Caco-2 (cell line): Measurements from ENCODE around the gene NWD2. TPM values are rescaled to one million over a fixed set of nuclear protein-coding genes. Genes with fewer than 3 reads are reported as not detected.

ENCODE experiments used
- BruUV-seq: library from RNA; stranded (reverse); fragments of 400-500 nt; replicated peaks from 2 replicates; lab custom pipeline; 2021; lab: Mats Ljungman, UMichigan
- CTCF ChIA-PET: fragments of 300-600 bp; sonication (Branson Sonifier 250); formaldehyde crosslinking; loops from one replicate; lab custom pipeline; 2022; ENCODE audit warnings: antibody characterized with exemption; lab: Charles Lee
- POLR2A ChIA-PET: fragments of 300-600 bp; sonication (Branson Sonifier 250); formaldehyde crosslinking; loops from one replicate; lab custom pipeline; 2022; ENCODE audit warnings: antibody characterized with exemption; lab: Charles Lee
- DNase-seq, 2 experiments: peaks; one replicate each; pipeline versions ENCODE4 v3.0.0 to v3.0.0-alpha.2; 2020 to 2022
- H3K27me3 ChIP-seq: replicated peaks from 2 replicates; pipeline ENCODE4 v1.6.0; 2011; ENCODE audit warnings: low read length; ENCODE audit not compliant: control insufficient read depth, insufficient read depth
- H3K36me3 ChIP-seq: 2 replicates; pipeline ENCODE4 v1.5.1; 2011; ENCODE audit warnings: low read length; ENCODE audit not compliant: control insufficient read depth, insufficient read depth
- H3K4me1 ChIP-seq: fragments of 250-450 bp; sonication (Bioruptor Pico); 2 replicates; pipeline ENCODE4 v1.5.1; 2020; ENCODE audit warnings: mild to moderate bottlenecking
- H3K4me3 ChIP-seq: 2 replicates; pipeline ENCODE4 v1.5.1; 2011; ENCODE audit warnings: low read depth, mild to moderate bottlenecking, control low read depth, low read length
- H3K9me3 ChIP-seq: fragments of 250-450 bp; sonication (Bioruptor Pico); 2 replicates; pipeline ENCODE4 v1.5.1; 2020; ENCODE audit warnings: mild to moderate bottlenecking, moderate library complexity
- H3K27ac Mint-ChIP-seq: one replicate; pipeline ENCODE4 v1.8.0; 2022; ENCODE audit warnings: mixed read lengths; ENCODE audit not compliant: unreplicated experiment
- H3K27me3 Mint-ChIP-seq: one replicate; pipeline ENCODE4 v1.8.0; 2022; ENCODE audit warnings: mixed read lengths; ENCODE audit not compliant: insufficient read depth, unreplicated experiment
- H3K36me3 Mint-ChIP-seq: one replicate; pipeline ENCODE4 v1.8.0; 2022; ENCODE audit warnings: mild to moderate bottlenecking, mixed read lengths; ENCODE audit not compliant: insufficient read depth, unreplicated experiment
- H3K4me1 Mint-ChIP-seq: one replicate; pipeline ENCODE4 v1.8.0; 2022; ENCODE audit warnings: low read depth, mixed read lengths; ENCODE audit not compliant: unreplicated experiment
- H3K4me3 Mint-ChIP-seq: one replicate; pipeline ENCODE4 v1.8.0; 2022; ENCODE audit warnings: mild to moderate bottlenecking, moderate library complexity, mixed read lengths; ENCODE audit not compliant: unreplicated experiment
- H3K9me3 Mint-ChIP-seq: one replicate; pipeline ENCODE4 v1.8.0; 2022; ENCODE audit warnings: mixed read lengths; ENCODE audit not compliant: unreplicated experiment
- intact Hi-C: fragments of 100-400 bp; cut with micrococcal nuclease; formaldehyde crosslinking; loops from one replicate; pipeline ENCODE4 v1.10.0; 2022; ENCODE audit not compliant: unreplicated experiment
- total RNA-seq: library from RNA; stranded (reverse); gene quantifications from 2 replicates; pipeline ENCODE4 v1.2.3, GENCODE V29; 2022
- TF ChIP-seq, protein P1 (sequence below), 2 experiments: fragments of 200-600 bp in 1 of 2; IDR thresholded peaks; 1 replicate in 1 of 2; 2 replicates in 1 of 2; pipeline versions ENCODE4 v1.5.1 to v1.8.0; 2011 to 2022; ENCODE audit warnings: antibody characterized with exemption in 1 of 2, control low read depth in 1 of 2, inconsistent platforms in 1 of 2, low read depth in 1 of 2, low read length in 1 of 2, mild to moderate bottlenecking in 1 of 2, moderate library complexity in 1 of 2; ENCODE audit not compliant: insufficient read depth in 1 of 2, severe bottlenecking in 1 of 2, unreplicated experiment in 1 of 2

Gene NWD2
- total RNA-seq, 1 experiment from 2014 or later = not detected

DNA sequence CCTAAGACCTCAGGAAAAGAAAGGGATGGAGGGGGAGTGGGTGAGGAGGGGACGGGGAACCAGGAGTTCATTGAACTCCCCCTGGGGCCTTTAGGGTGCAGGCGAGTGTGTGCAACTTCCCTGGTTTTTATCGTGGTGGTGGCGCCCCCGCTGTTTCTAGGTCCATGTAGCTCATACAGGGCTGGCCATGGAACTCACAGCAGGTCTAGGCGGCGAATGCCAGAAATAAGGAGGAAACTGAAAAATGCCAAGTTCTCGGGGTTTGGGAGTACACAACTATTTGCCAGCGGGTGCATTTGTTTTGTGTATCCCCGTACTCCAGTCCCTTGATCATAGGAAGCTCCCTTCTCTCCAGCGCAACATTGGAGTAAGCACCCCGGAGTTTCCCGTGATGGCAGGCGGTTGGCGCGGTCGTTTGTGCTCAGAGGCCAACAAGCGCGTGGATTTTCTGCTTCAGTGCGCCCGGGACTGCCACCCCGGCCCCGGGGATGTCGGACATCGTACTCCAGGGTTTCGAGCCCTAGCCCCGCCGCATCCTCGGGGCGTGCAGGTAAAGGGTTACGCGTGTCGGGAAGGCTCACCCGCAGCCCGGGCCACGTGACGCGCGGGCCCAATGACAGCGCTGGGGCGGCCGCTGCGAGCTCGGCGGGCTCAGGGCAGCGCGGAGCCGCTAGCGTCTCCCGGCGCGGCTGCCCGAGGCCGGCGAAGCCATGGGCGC, 208.9 kb downstream of the NWD2 start:
- Histone ChIP-seq H3K4me3 (peak overlapping the region; percentile 61), H3K27me3 (no peaks in the 10 kb centered on the region), H3K4me1 (peaks cover 14% of the 10 kb centered on the region), H3K36me3 (no peaks in the 10 kb centered on the region; the same call in 1 of the 2 replicates), H3K9me3 (no peaks in the 10 kb centered on the region)
- peak overlapping the region; percentile 89 for H3K4me3 Mint-ChIP-seq
- CTCF ChIA-PET = interaction anchor here (0.6 to 2.5 kb wide), 35 partner anchors 8 to 525 kb away, joined by 3 to 34 read pairs (median 4); partner anchors contain the start of gene RELL1
- H3K4me1 Mint-ChIP-seq = peaks cover 16% of the 10 kb centered on the region
- POLR2A ChIA-PET = interaction anchor here (0.6 to 2.3 kb wide), 5 partner anchors 12 to 166 kb away, joined by 3 to 14 read pairs (median 5); no protein-coding TSS in a partner anchor
- intact Hi-C loops = loop anchor here (1.0 kb wide), 11 partner anchors 12 to 349 kb away; partner anchors contain the start of gene RELL1
- peaks cover 2% of the 10 kb centered on the region for H3K36me3 Mint-ChIP-seq
- TSS peak; percentile 18 for BruUV-seq
- DNase-seq = peak; percentile 77 to 86
- H3K27ac Mint-ChIP-seq = peak overlapping the region; percentile 24
- H3K27me3 Mint-ChIP-seq = no peaks in the 10 kb centered on the region
- H3K9me3 Mint-ChIP-seq = no peaks in the 10 kb centered on the region
- TF ChIP-seq, protein P1, sequence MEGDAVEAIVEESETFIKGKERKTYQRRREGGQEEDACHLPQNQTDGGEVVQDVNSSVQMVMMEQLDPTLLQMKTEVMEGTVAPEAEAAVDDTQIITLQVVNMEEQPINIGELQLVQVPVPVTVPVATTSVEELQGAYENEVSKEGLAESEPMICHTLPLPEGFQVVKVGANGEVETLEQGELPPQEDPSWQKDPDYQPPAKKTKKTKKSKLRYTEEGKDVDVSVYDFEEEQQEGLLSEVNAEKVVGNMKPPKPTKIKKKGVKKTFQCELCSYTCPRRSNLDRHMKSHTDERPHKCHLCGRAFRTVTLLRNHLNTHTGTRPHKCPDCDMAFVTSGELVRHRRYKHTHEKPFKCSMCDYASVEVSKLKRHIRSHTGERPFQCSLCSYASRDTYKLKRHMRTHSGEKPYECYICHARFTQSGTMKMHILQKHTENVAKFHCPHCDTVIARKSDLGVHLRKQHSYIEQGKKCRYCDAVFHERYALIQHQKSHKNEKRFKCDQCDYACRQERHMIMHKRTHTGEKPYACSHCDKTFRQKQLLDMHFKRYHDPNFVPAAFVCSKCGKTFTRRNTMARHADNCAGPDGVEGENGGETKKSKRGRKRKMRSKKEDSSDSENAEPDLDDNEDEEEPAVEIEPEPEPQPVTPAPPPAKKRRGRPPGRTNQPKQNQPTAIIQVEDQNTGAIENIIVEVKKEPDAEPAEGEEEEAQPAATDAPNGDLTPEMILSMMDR (IDR thresholded peaks at IDR 0.05; ENCODE audit: insufficient read depth in 1 of 2, low read depth in 1 of 2, low read length in 1 of 2, severe bottlenecking in 1 of 2, unreplicated experiment in 1 of 2) = peak in 1 of 2 experiments; percentile 21

DNA sequence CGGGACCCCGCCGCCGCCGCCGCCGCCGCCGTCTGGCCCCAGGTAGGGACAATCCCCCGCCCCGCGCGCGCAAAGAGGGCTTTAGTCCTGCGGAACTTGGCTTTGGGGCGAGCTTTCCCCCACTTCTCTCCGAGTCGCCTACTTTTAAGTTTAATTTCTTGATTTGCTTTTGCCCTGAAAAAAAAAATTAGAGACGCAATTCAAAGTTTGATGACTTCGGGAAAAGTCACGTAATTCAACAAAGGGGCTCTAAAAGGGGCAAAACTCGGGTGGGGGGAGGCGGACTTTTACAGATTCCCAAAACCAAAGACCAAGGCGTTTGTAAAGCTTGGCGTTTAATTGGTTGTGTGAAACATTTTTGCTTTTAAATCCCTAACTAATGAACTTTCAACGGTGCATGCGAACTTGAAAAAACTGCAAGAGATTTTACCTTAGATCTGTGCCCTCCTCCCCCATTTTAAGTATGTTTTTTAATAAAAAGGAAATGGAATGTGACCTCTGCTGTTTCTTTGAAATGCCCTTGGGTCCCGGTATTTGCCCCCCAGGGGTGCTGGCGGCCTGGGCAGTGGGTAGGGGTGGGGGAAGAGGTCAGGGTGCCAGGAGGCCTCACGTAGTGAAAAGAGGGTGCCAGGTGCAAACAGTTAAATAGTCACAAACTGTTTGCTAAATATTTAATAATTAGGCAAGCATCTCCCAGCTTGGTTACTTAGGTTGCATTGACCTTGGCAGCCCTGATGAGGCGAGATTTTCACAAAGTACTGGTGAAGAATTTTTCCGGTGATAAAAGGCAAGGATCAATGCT, 209.7 kb downstream of the NWD2 start:
- no peaks in the 10 kb centered on the region; the same call in 1 of the 2 replicates for H3K36me3 ChIP-seq
- TF ChIP-seq, protein P1 (IDR thresholded peaks at IDR 0.05; ENCODE audit: insufficient read depth in 1 of 2, low read depth in 1 of 2, low read length in 1 of 2, severe bottlenecking in 1 of 2, unreplicated experiment in 1 of 2) = no peak
- Mint-ChIP-seq H3K9me3 (no peaks in the 10 kb centered on the region), H3K36me3 (peaks cover 9% of the 10 kb centered on the region), H3K27ac (peak overlapping the region; percentile 24), H3K4me3 (peak overlapping the region; percentile 89), H3K27me3 (no peaks in the 10 kb centered on the region), H3K4me1 (peaks cover 13% of the 10 kb centered on the region)
- peak in 1 of 2 experiments; percentile 32 for DNase-seq
- H3K9me3 ChIP-seq = no peaks in the 10 kb centered on the region
- TSS peak; percentile 53 for BruUV-seq
- peaks cover 13% of the 10 kb centered on the region for H3K4me1 ChIP-seq
- CTCF ChIA-PET = interaction anchor here (0.7 to 2.5 kb wide), 18 partner anchors 12 to 327 kb away, joined by 3 to 34 read pairs (median 6); partner anchors contain the start of gene RELL1
- intact Hi-C loops = loop anchor here (1.0 to 2.0 kb wide), 13 partner anchors 13 to 348 kb away; partner anchors contain the start of gene RELL1
- H3K27me3 ChIP-seq = no peaks in the 10 kb centered on the region
- POLR2A ChIA-PET = interaction anchor here (1.1 to 2.3 kb wide), 2 partner anchors 13 to 147 kb away, joined by 6 to 14 read pairs; no protein-coding TSS in a partner anchor
- peak overlapping the region; percentile 61 for H3K4me3 ChIP-seq
